SK-N-SH (cell line): ENCODE data around the gene NEK7. TPM values are rescaled to one million over a fixed set of nuclear protein-coding genes. Genes with fewer than 3 reads are reported as not detected.

Experiments
- CTCF ChIA-PET: fragments of 300-600, 350-600 bp; formaldehyde crosslinking; extraction: SDS; loops from one replicate; lab custom pipeline; 2021; lab: Yijun Ruan, JAX
- POLR2A ChIA-PET: fragments of 350-600 bp; sonication (Branson Sonifier 250); formaldehyde crosslinking; extraction: SDS; loops from one replicate; lab custom pipeline; 2020; ENCODE audit warnings: antibody characterized with exemption, inconsistent platforms; lab: Yijun Ruan, JAX
- DNase-seq: peaks from one replicate; pipeline ENCODE4 v3.0.0; 2012
- H2AFZ ChIP-seq: fragments of 200-600 bp; sonication (generic); 2 replicates; pipeline ENCODE4 v1.8.1; 2016; ENCODE audit warnings: antibody characterized with exemption, mild to moderate bottlenecking, low read depth
- H3F3A ChIP-seq: fragments of 200-600 bp; sonication (generic); replicated peaks from 2 replicates; pipeline ENCODE3; 2016; ENCODE audit warnings: antibody characterized with exemption, mild to moderate bottlenecking; ENCODE audit not compliant: insufficient read depth
- H3K27ac ChIP-seq, 2 experiments: fragments of 200-500 bp in 1 of 2; fragments of 200-600 bp in 1 of 2; sonication (Bioruptor generic) in 1 of 2; sonication (generic), shearing (Covaris generic) in 1 of 2; 2 replicates each; pipeline versions ENCODE4 v1.5.1 to v1.6.1; 2014 to 2016; ENCODE audit warnings: low read depth in 2 of 2, inconsistent platforms in 1 of 2, low read length in 1 of 2, mild to moderate bottlenecking in 1 of 2, mixed read lengths in 1 of 2
- H3K27me3 ChIP-seq: fragments of 200-600 bp; sonication (generic), shearing (Covaris generic); 2 replicates; pipeline ENCODE4 v1.6.1; 2016; ENCODE audit warnings: mixed run types; ENCODE audit not compliant: insufficient read depth
- H3K36me3 ChIP-seq, 2 experiments: fragments of 200-500 bp in 1 of 2; fragments of 200-600 bp in 1 of 2; sonication (Bioruptor generic) in 1 of 2; sonication (generic) in 1 of 2; replicated peaks in 1 of 2; 2 replicates each; pipeline versions ENCODE3 to v1.5.1; 2014 to 2016; ENCODE audit warnings: low read length in 1 of 2, mild to moderate bottlenecking in 1 of 2; ENCODE audit not compliant: insufficient read depth in 2 of 2, control insufficient read depth in 1 of 2
- H3K4me1 ChIP-seq, 2 experiments: fragments of 200-500 bp in 1 of 2; fragments of 200-600 bp in 1 of 2; sonication (Bioruptor generic) in 1 of 2; sonication (generic), shearing (Covaris generic) in 1 of 2; 2 replicates each; pipeline versions ENCODE4 v1.5.1 to v1.6.1; 2014 to 2016; ENCODE audit warnings: low read depth in 1 of 2, low read length in 1 of 2, mixed run types in 1 of 2; ENCODE audit not compliant: insufficient read depth in 2 of 2, control insufficient read depth in 1 of 2
- H3K4me2 ChIP-seq: fragments of 200-600 bp; sonication (generic), shearing (Covaris generic); 2 replicates; pipeline ENCODE4 v1.6.1; 2017; ENCODE audit warnings: mixed run types
- H3K4me3 ChIP-seq, 2 experiments: fragments of 200-500 bp in 1 of 2; fragments of 200-600 bp in 1 of 2; sonication (Bioruptor generic) in 1 of 2; sonication (generic), shearing (Covaris generic) in 1 of 2; 2 replicates each; pipeline versions ENCODE4 v1.5.1 to v1.8.1; 2014 to 2016; ENCODE audit warnings: low read depth in 2 of 2, inconsistent platforms in 1 of 2, low read length in 1 of 2, mild to moderate bottlenecking in 1 of 2, mixed read lengths in 1 of 2, moderate library complexity in 1 of 2
- H3K79me2 ChIP-seq: fragments of 200-600 bp; sonication (generic); 2 replicates; pipeline ENCODE4 v1.8.1; 2017; ENCODE audit warnings: mild to moderate bottlenecking; ENCODE audit not compliant: insufficient read depth
- H3K9ac ChIP-seq: fragments of 200-600 bp; sonication (generic); 2 replicates; pipeline ENCODE4 v1.6.1; 2017; ENCODE audit warnings: mixed run types
- H3K9me2 ChIP-seq: fragments of 200-600 bp; sonication (generic); 2 replicates; pipeline ENCODE4 v1.6.1; 2017; ENCODE audit warnings: mixed run types
- H3K9me3 ChIP-seq: fragments of 200-600 bp; sonication (generic); 2 replicates; pipeline ENCODE4 v1.6.1; 2017; ENCODE audit warnings: mixed run types, mild to moderate bottlenecking, moderate library complexity
- H4K20me1 ChIP-seq: fragments of 200-600 bp; sonication (generic); 2 replicates; pipeline ENCODE4 v1.6.1; 2017; ENCODE audit warnings: mild to moderate bottlenecking, mixed run types; ENCODE audit not compliant: insufficient read depth
- CHD2 ChIP-seq: fragments of 150-350 bp; IDR thresholded peaks from 2 replicates; pipeline ENCODE4 v1.6.1; 2018; ENCODE audit warnings: low read length; ENCODE audit not compliant: partially characterized antibody
- ELF1 ChIP-seq: IDR thresholded peaks from 2 replicates; pipeline ENCODE4 v1.4.0; 2012
- EP300 ChIP-seq, 2 experiments: IDR thresholded peaks; 2 replicates each; pipeline versions ENCODE4 v1.4.0 to v1.6.1; 2012; ENCODE audit warnings: borderline replicate concordance in 1 of 2, low read depth in 1 of 2, low read length in 1 of 2
- EZH2phosphoT487 ChIP-seq: fragments of 200-600 bp; sonication (generic); IDR thresholded peaks from 2 replicates; pipeline ENCODE4 v1.6.1; 2017; ENCODE audit warnings: low read depth, mixed run types, mild to moderate bottlenecking, antibody characterized with exemption, moderate library complexity, borderline replicate concordance
- FOXJ3 ChIP-seq: sonication (generic); formaldehyde crosslinking; IDR thresholded peaks from 2 replicates; pipeline ENCODE4 v1.5.1; 2020; ENCODE audit warnings: mild to moderate bottlenecking, missing genetic modification reagents
- FOXM1 ChIP-seq: IDR thresholded peaks from 2 replicates; pipeline ENCODE4 v1.4.0; 2012; ENCODE audit warnings: low read depth, mild to moderate bottlenecking
- GABPA ChIP-seq: IDR thresholded peaks from 2 replicates; pipeline ENCODE4 v1.4.0; 2012; ENCODE audit warnings: low read depth, mild to moderate bottlenecking
- GATA2 ChIP-seq: sonication (generic); formaldehyde crosslinking; IDR thresholded peaks from 2 replicates; pipeline ENCODE4 v1.5.0; 2020; ENCODE audit warnings: mild to moderate bottlenecking, missing genetic modification reagents
- JUND ChIP-seq: IDR thresholded peaks from 2 replicates; pipeline ENCODE4 v1.4.0; 2012
- MEF2A ChIP-seq: IDR thresholded peaks from 2 replicates; pipeline ENCODE4 v1.4.0; 2012; ENCODE audit warnings: low read depth, borderline replicate concordance
- MXI1 ChIP-seq: IDR thresholded peaks from 2 replicates; pipeline ENCODE4 v1.6.1; 2012; ENCODE audit warnings: mild to moderate bottlenecking, low read depth, low read length, improper control_type of control experiment
- NFIC ChIP-seq: IDR thresholded peaks from 2 replicates; pipeline ENCODE4 v1.4.0; 2012; ENCODE audit warnings: borderline replicate concordance
- RCOR1 ChIP-seq: fragments of 150-350 bp; IDR thresholded peaks from 2 replicates; pipeline ENCODE4 v1.6.1; 2017; ENCODE audit warnings: antibody characterized with exemption, low read length
- RFX5 ChIP-seq: IDR thresholded peaks from 2 replicates; pipeline ENCODE4 v1.6.1; 2012; ENCODE audit warnings: mild to moderate bottlenecking, improper control_type of control experiment, low read length
- RXRA ChIP-seq: IDR thresholded peaks from 2 replicates; pipeline ENCODE4 v1.4.0; 2012; ENCODE audit warnings: low read depth, mild to moderate bottlenecking, borderline replicate concordance
- TAF1 ChIP-seq: IDR thresholded peaks from 2 replicates; pipeline ENCODE4 v1.6.1; 2012; ENCODE audit warnings: low read depth, mild to moderate bottlenecking, low read length, moderate library complexity, borderline replicate concordance
- polyA plus RNA-seq, 3 experiments: library from polyadenylated mRNA; depleted of rRNA; stranded (reverse); fragments of >200 nt; gene quantifications; 2 replicates each; pipeline ENCODE4 v1.2.3, GENCODE V29; 2012
- TF ChIP-seq, protein P1 (sequence below): IDR thresholded peaks from 2 replicates; pipeline ENCODE4; 2012
- TF ChIP-seq, protein P2 (sequence below): fragments of 200-600 bp; sonication (generic); IDR thresholded peaks from 2 replicates; pipeline ENCODE4 v1.6.1; 2017; ENCODE audit warnings: antibody characterized with exemption, mild to moderate bottlenecking, moderate library complexity
- TF ChIP-seq, protein P3 (sequence below): IDR thresholded peaks from 2 replicates; pipeline ENCODE4 v1.4.0; 2012; ENCODE audit warnings: low read depth, borderline replicate concordance
- TF ChIP-seq, protein P4 (sequence below): fragments of 150-350 bp; IDR thresholded peaks from 2 replicates; pipeline ENCODE4 v1.6.1; 2017; ENCODE audit warnings: antibody characterized with exemption, low read length, low read depth, borderline replicate concordance
- TF ChIP-seq, protein P5 (sequence below): fragments of 150-350 bp; IDR thresholded peaks from 2 replicates; pipeline ENCODE4 v1.6.1; 2016; ENCODE audit warnings: mild to moderate bottlenecking, low read depth, low read length

NEK7 gene
- polyA plus RNA-seq, 1 of the 3 experiments (the other 2 are of a cell fraction), result 85.8 TPM

DNA sequence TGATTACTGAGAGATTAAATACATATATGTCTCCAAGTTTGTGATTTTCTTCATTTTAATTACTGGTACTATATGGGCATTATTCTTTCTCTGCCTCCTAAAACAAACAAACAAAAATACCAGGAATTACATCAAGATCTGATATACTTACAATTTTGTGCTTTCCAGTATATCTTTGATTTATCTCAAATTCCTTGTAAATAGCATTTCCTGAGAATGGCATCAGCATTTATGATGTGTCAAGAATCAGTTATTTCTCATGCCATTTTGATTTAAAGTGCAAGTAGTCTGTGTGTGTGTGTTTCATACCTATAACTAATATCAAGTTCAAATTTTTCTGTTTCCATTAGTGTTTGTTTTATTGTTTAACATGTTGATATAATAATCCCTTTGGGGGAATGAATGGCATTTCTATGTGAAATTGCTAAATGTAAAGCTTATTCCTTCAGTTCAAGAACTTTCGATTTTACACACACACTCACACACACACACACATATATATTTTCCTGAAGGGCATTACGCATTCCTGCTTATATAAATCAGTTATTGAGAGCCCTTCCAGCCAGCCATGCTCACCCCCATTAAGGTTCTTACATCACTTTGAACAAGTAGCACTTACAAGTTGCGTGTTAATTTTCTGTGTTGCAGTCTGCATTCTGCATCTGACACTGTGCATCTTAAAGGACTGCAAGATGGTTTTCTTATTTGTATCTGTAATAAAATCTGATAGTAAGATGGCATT lies 102.7 kb downstream of the NEK7 start (continued):
- TF ChIP-seq RCOR1 (no peak), GABPA (no peak), FOXJ3 (CRISPR knock-in tag) (no peak), MEF2A (no peak), ELF1 (no peak), MXI1 (no peak), CHD2 (no peak), NFIC (peak; percentile 35; the same call in 1 of the 2 replicates), RXRA (no peak), GATA2 (CRISPR knock-in tag) (no peak), FOXM1 (peak; percentile 60; the same call in 1 of the 2 replicates)
- TF ChIP-seq, protein P1, sequence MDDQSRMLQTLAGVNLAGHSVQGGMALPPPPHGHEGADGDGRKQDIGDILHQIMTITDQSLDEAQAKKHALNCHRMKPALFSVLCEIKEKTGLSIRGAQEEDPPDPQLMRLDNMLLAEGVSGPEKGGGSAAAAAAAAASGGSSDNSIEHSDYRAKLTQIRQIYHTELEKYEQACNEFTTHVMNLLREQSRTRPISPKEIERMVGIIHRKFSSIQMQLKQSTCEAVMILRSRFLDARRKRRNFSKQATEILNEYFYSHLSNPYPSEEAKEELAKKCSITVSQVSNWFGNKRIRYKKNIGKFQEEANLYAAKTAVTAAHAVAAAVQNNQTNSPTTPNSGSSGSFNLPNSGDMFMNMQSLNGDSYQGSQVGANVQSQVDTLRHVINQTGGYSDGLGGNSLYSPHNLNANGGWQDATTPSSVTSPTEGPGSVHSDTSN, result peak; percentile 81
- TF ChIP-seq, all 33 proteins: peak for 9

DNA sequence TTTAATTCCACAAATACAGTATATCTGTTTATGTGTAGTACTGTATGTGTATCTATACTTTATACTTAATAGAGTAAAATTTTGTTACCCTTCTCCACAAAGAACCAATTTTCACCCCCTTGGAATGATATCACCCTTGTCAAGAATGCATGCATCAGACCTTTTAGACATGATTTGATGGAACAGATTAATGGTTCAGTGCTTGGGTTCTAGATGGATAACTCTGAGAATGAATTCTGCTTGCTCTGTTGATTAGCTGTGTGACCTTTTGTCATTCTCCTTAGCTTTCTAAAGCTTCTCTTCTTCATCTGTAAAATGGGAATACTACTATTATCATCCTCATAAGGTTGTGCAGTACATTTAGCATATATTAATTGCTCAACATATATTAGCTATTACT lies 105.1 kb downstream of the NEK7 start:
- Histone ChIP-seq H4K20me1 (no peaks in the 10 kb centered on the region), H3K9ac (no peak overlapping the region), H3K4me3 (no peak overlapping the region), H3K9me2 (no peaks in the 10 kb centered on the region), H2AFZ (no peak overlapping the region), H3F3A (peaks cover 76% of the 10 kb centered on the region), H3K27me3 (no peaks in the 10 kb centered on the region)
- CTCF ChIA-PET, result interaction anchor here (0.5 to 1.7 kb wide), 3 partner anchors 97 to 143 kb away, joined by 3 to 4 read pairs (median 4); no protein-coding TSS in a partner anchor
- no peak for DNase-seq
- TF ChIP-seq, protein P2, sequence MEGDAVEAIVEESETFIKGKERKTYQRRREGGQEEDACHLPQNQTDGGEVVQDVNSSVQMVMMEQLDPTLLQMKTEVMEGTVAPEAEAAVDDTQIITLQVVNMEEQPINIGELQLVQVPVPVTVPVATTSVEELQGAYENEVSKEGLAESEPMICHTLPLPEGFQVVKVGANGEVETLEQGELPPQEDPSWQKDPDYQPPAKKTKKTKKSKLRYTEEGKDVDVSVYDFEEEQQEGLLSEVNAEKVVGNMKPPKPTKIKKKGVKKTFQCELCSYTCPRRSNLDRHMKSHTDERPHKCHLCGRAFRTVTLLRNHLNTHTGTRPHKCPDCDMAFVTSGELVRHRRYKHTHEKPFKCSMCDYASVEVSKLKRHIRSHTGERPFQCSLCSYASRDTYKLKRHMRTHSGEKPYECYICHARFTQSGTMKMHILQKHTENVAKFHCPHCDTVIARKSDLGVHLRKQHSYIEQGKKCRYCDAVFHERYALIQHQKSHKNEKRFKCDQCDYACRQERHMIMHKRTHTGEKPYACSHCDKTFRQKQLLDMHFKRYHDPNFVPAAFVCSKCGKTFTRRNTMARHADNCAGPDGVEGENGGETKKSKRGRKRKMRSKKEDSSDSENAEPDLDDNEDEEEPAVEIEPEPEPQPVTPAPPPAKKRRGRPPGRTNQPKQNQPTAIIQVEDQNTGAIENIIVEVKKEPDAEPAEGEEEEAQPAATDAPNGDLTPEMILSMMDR, result no peak
- TF ChIP-seq MXI1 (no peak), RCOR1 (no peak), FOXM1 (no peak), RXRA (no peak), EP300 (IDR thresholded peaks at IDR 0.05; ENCODE audit: borderline replicate concordance in 1 of 2, low read depth in 1 of 2, low read length in 1 of 2) (no peak), GATA2 (CRISPR knock-in tag) (no peak), ELF1 (no peak), EZH2phosphoT487 (no peak), JUND (no peak), FOXJ3 (CRISPR knock-in tag) (no peak), RFX5 (no peak), TAF1 (no peak), GABPA (no peak)
- TF ChIP-seq, protein P1, result no peak
- TF ChIP-seq, protein P3, sequence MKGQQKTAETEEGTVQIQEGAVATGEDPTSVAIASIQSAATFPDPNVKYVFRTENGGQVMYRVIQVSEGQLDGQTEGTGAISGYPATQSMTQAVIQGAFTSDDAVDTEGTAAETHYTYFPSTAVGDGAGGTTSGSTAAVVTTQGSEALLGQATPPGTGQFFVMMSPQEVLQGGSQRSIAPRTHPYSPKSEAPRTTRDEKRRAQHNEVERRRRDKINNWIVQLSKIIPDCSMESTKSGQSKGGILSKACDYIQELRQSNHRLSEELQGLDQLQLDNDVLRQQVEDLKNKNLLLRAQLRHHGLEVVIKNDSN, result no peak
- TF ChIP-seq, protein P4, sequence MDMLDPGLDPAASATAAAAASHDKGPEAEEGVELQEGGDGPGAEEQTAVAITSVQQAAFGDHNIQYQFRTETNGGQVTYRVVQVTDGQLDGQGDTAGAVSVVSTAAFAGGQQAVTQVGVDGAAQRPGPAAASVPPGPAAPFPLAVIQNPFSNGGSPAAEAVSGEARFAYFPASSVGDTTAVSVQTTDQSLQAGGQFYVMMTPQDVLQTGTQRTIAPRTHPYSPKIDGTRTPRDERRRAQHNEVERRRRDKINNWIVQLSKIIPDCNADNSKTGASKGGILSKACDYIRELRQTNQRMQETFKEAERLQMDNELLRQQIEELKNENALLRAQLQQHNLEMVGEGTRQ, result no peak
- TF ChIP-seq, protein P5, sequence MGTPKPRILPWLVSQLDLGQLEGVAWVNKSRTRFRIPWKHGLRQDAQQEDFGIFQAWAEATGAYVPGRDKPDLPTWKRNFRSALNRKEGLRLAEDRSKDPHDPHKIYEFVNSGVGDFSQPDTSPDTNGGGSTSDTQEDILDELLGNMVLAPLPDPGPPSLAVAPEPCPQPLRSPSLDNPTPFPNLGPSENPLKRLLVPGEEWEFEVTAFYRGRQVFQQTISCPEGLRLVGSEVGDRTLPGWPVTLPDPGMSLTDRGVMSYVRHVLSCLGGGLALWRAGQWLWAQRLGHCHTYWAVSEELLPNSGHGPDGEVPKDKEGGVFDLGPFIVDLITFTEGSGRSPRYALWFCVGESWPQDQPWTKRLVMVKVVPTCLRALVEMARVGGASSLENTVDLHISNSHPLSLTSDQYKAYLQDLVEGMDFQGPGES, result no peak
- TF ChIP-seq, all 33 proteins: peak for 0
- H3K36me3 ChIP-seq, result peaks cover 40 to 48% of the 10 kb centered on the region in 2 experiments
- POLR2A ChIA-PET, result no interaction called here
- no peaks in the 10 kb centered on the region for H3K9me3 ChIP-seq
- H3K4me2 ChIP-seq, result no peak overlapping the region
- peaks cover 96% of the 10 kb centered on the region for H3K79me2 ChIP-seq
- peak overlapping the region; percentile 34 to 93; a peak in 3 of 4 replicates for H3K27ac ChIP-seq
- H3K4me1 ChIP-seq, result peaks cover 14 to 30% of the 10 kb centered on the region in 2 experiments; a peak in 2 of 4 replicates
